Panc1 (cell line): Measurements from ENCODE around the gene RMND5B. TPM values are rescaled to one million over a fixed set of nuclear protein-coding genes. Genes with fewer than 3 reads are reported as not detected.
A peak's percentile ranks its signal among the peaks of the same experiment; 100 is the strongest.

Experiments used
- ATAC-seq: fragments of 200-7000 bp; cut with Tn5 transposase; 2 replicates; pipeline ENCODE4 v1.9.1; 2020; ENCODE audit warnings: mild to moderate bottlenecking, moderate library complexity
- BruUV-seq: library from RNA; stranded (reverse); fragments of 400-500 nt; replicated peaks from 2 replicates; lab custom pipeline; 2021; lab: Mats Ljungman, UMichigan
- CTCF ChIA-PET: fragments of 300-600 bp; sonication (Branson Sonifier 250); formaldehyde crosslinking; loops from one replicate; lab custom pipeline; 2022; ENCODE audit warnings: antibody characterized with exemption; lab: Charles Lee
- POLR2A ChIA-PET: fragments of 300-600 bp; sonication (Branson Sonifier 250); formaldehyde crosslinking; loops from one replicate; lab custom pipeline; 2022; ENCODE audit warnings: antibody characterized with exemption; lab: Charles Lee
- DNase-seq: peaks from one replicate; pipeline ENCODE4 v3.0.0-alpha.2; 2010; ENCODE audit warnings: low read depth, low spot score
- H3K27ac ChIP-seq: 2 replicates; pipeline ENCODE4 v1.5.1; 2011; ENCODE audit warnings: mild to moderate bottlenecking, low read length, inconsistent platforms
- H3K27me3 ChIP-seq: fragments of 200-500 bp; sonication (Bioruptor generic); 2 replicates; pipeline ENCODE4 v1.6.0; 2014; ENCODE audit warnings: low read length, inconsistent platforms; ENCODE audit not compliant: control insufficient read depth, insufficient read depth
- H3K36me3 ChIP-seq: fragments of 200-500 bp; sonication (Bioruptor generic); 2 replicates; pipeline ENCODE4 v1.5.1; 2014; ENCODE audit warnings: inconsistent platforms, mild to moderate bottlenecking, low read length, moderate library complexity; ENCODE audit not compliant: control insufficient read depth, insufficient read depth
- H3K4me1 ChIP-seq: 2 replicates; pipeline ENCODE4 v1.5.1; 2011; ENCODE audit warnings: inconsistent platforms, mild to moderate bottlenecking, low read length, moderate library complexity; ENCODE audit not compliant: control insufficient read depth, insufficient read depth
- H3K4me3 ChIP-seq, 2 experiments: 2 replicates each; pipeline ENCODE4 v1.5.1; 2011 to 2012; ENCODE audit warnings: low read depth in 2 of 2, low read length in 2 of 2, mild to moderate bottlenecking in 2 of 2, inconsistent platforms in 1 of 2, moderate library complexity in 1 of 2
- H3K9me3 ChIP-seq: fragments of 200-500 bp; sonication (Bioruptor generic); 2 replicates; pipeline ENCODE4 v1.5.1; 2014; ENCODE audit warnings: low read depth, mild to moderate bottlenecking, inconsistent platforms, low read length, moderate library complexity; ENCODE audit not compliant: control insufficient read depth, insufficient read depth
- CTCF ChIP-seq: fragments of 450-650 bp; IDR thresholded peaks from 2 replicates; pipeline ENCODE4 v1.5.1; 2017; ENCODE audit warnings: mild to moderate bottlenecking
- POLR2AphosphoS5 ChIP-seq: IDR thresholded peaks from 2 replicates; pipeline ENCODE4 v1.6.1; 2012; ENCODE audit warnings: mild to moderate bottlenecking, low read depth, low read length, moderate library complexity
- REST ChIP-seq, 2 experiments: IDR thresholded peaks; 2 replicates each; pipeline ENCODE4 v1.6.1; 2011 to 2012; ENCODE audit warnings: low read depth in 2 of 2, control low read depth in 1 of 2, low read length in 1 of 2, mild to moderate bottlenecking in 1 of 2, moderate library complexity in 1 of 2; ENCODE audit not compliant: insufficient read depth in 1 of 2
- SIN3A ChIP-seq: IDR thresholded peaks from 2 replicates; pipeline ENCODE4 v1.6.1; 2012; ENCODE audit warnings: low read depth, mild to moderate bottlenecking, low read length, moderate library complexity, borderline replicate concordance; ENCODE audit not compliant: insufficient read depth
- TCF7L2 ChIP-seq: IDR thresholded peaks from 2 replicates; pipeline ENCODE4 v1.6.1; 2011; ENCODE audit warnings: mild to moderate bottlenecking, low read depth, low read length, inconsistent platforms
- in situ Hi-C: cut with HindIII; loops from 2 replicates; pipeline ENCODE4 v1.10.0; 2016; ENCODE audit warnings: low sequenced_read_pairs, low pct_unique_long_range_greater_than_20kb
- intact Hi-C: fragments of 100-400 bp; cut with micrococcal nuclease; formaldehyde crosslinking; loops from one replicate; pipeline ENCODE4 v1.10.0; 2022; ENCODE audit not compliant: unreplicated experiment
- total RNA-seq: library from RNA; stranded (reverse); gene quantifications from one replicate; pipeline ENCODE4 v1.2.1, GENCODE V29; 2021; ENCODE audit not compliant: unreplicated experiment

The RMND5B gene
- total RNA-seq, 1 experiment from 2014 or later = 40.8 TPM

- TF ChIP-seq POLR2AphosphoS5 = no peak
- TF ChIP-seq SIN3A = no peak
- TF ChIP-seq TCF7L2 = no peak
- no peak for TF ChIP-seq CTCF
- no peak for TF ChIP-seq REST (IDR thresholded peaks at IDR 0.05; ENCODE audit: insufficient read depth in 1 of 2, low read depth in 2 of 2, low read length in 1 of 2)
- Histone ChIP-seq H3K36me3 (peaks cover 2% of the 10 kb centered on the region), H3K4me1 (peaks cover 3% of the 10 kb centered on the region), H3K27ac (no peak overlapping the region), H3K27me3 (no peaks in the 10 kb centered on the region), H3K4me3 (no peak overlapping the region), H3K9me3 (no peaks in the 10 kb centered on the region)
- ChIA-PET CTCF (no interaction called here), POLR2A (no interaction called here)
- in situ Hi-C loops (no loop called here), intact Hi-C loops (no loop called here)
- ATAC-seq = no peak
- BruUV-seq = no TSS peak
- DNase-seq = no peak
Observed at GRCh38 chr5:178147406-178147805, 16.6 kb downstream of the RMND5B start.

GRCh38 chr5:178149199-178149932, 18.6 kb downstream of the RMND5B start:
- H3K27ac ChIP-seq = no peak overlapping the region
- no peaks in the 10 kb centered on the region for H3K9me3 ChIP-seq
- ATAC-seq = no peak
- TF ChIP-seq SIN3A (no peak), REST (IDR thresholded peaks at IDR 0.05; ENCODE audit: insufficient read depth in 1 of 2, low read depth in 2 of 2, low read length in 1 of 2) (no peak), CTCF (no peak), POLR2AphosphoS5 (peak; percentile 1; the same call in 1 of the 2 replicates), TCF7L2 (no peak)
- BruUV-seq = no TSS peak
- H3K4me1 ChIP-seq = peaks cover 7% of the 10 kb centered on the region
- no peak for DNase-seq
- intact Hi-C loops = no loop called here
- in situ Hi-C loops = no loop called here
- peaks cover 6% of the 10 kb centered on the region for H3K36me3 ChIP-seq
- ChIA-PET POLR2A (interaction anchor here (0.6 kb wide), 1 partner anchor 55 kb away, joined by 3 read pairs; no protein-coding TSS in a partner anchor), CTCF (interaction anchor here (0.7 to 1.4 kb wide), 2 partner anchors 47 to 74 kb away, joined by 3 to 4 read pairs; no protein-coding TSS in a partner anchor)
- no peak overlapping the region for H3K4me3 ChIP-seq
- H3K27me3 ChIP-seq = no peaks in the 10 kb centered on the region
